PC-3 (cell line): ENCODE measurements around the gene CABP1. TPM values are rescaled to one million over a fixed set of nuclear protein-coding genes. Genes with fewer than 3 reads are reported as not detected.
"Not testable (repeated sequence)": the region's sequence is repeated elsewhere in the genome, so short reads cannot be mapped to it uniquely, and the experiment has no call there.

Source experiments
- ATAC-seq: fragments of 200-7000 bp; cut with Tn5 transposase; 2 replicates; pipeline ENCODE4 v1.9.1; 2020; ENCODE audit warnings: mild to moderate bottlenecking, moderate library complexity
- BruUV-seq: library from RNA; stranded (reverse); fragments of 400-500 nt; replicated peaks from 2 replicates; lab custom pipeline; 2021; lab: Mats Ljungman, UMichigan
- CTCF ChIA-PET: fragments of 300-600 bp; sonication (Branson Sonifier 250); formaldehyde crosslinking; loops from one replicate; lab custom pipeline; 2022; ENCODE audit warnings: antibody characterized with exemption; lab: Charles Lee
- POLR2A ChIA-PET: fragments of 300-600 bp; sonication (Branson Sonifier 250); formaldehyde crosslinking; loops from one replicate; lab custom pipeline; 2022; ENCODE audit warnings: antibody characterized with exemption; ENCODE audit not compliant: unreplicated experiment; lab: Charles Lee
- DNase-seq: peaks from one replicate; pipeline ENCODE4 v3.0.0-alpha.2; 2015
- H2AFZ ChIP-seq: fragments of 300-600 bp; sonication (generic); 2 replicates; pipeline ENCODE4 v1.6.0; 2016; ENCODE audit warnings: antibody characterized with exemption, low read length
- H3F3A ChIP-seq: fragments of 300-600 bp; sonication (generic); one replicate; pipeline ENCODE4 v1.6.0; 2017; ENCODE audit warnings: antibody characterized with exemption, low read length, control low read depth, mild to moderate bottlenecking; ENCODE audit not compliant: unreplicated experiment
- H3K27ac ChIP-seq: fragments of 300-600 bp; sonication (generic); 2 replicates; pipeline ENCODE4 v1.5.1; 2016; ENCODE audit warnings: mild to moderate bottlenecking, low read length
- H3K27me3 ChIP-seq: fragments of 300-600 bp; sonication (generic); 2 replicates; pipeline ENCODE4 v1.6.1; 2016; ENCODE audit warnings: low read length, mixed read lengths
- H3K36me3 ChIP-seq: fragments of 300-600 bp; sonication (generic); 2 replicates; pipeline ENCODE4 v1.6.1; 2016; ENCODE audit warnings: low read depth, mixed run types, low read length, mixed read lengths
- H3K4me1 ChIP-seq: fragments of 300-600 bp; sonication (generic); 2 replicates; pipeline ENCODE4 v1.5.1; 2016; ENCODE audit warnings: low read length; ENCODE audit not compliant: insufficient read depth
- H3K4me2 ChIP-seq: fragments of 300-600 bp; sonication (generic); 2 replicates; pipeline ENCODE4 v1.6.0; 2016; ENCODE audit warnings: low read length
- H3K4me3 ChIP-seq: fragments of 300-600 bp; sonication (generic); 2 replicates; pipeline ENCODE4 v1.5.1; 2016; ENCODE audit warnings: mild to moderate bottlenecking, low read length, mixed read lengths
- H3K79me2 ChIP-seq: fragments of 300-600 bp; sonication (generic); 2 replicates; pipeline ENCODE4 v1.6.1; 2017; ENCODE audit warnings: low read length, mixed read lengths
- H3K9ac ChIP-seq: fragments of 300-600 bp; sonication (generic); 2 replicates; pipeline ENCODE4 v1.6.0; 2016; ENCODE audit warnings: mild to moderate bottlenecking, low read length
- H3K9me2 ChIP-seq: fragments of 300-600 bp; sonication (generic); replicated peaks from 2 replicates; pipeline ENCODE4 v1.6.1; 2016; ENCODE audit warnings: mixed run types, low read length, mixed read lengths
- H3K9me3 ChIP-seq: fragments of 300-600 bp; sonication (generic); 2 replicates; pipeline ENCODE4 v1.6.1; 2016; ENCODE audit warnings: low read length, mixed read lengths
- H4K20me1 ChIP-seq: fragments of 300-600 bp; sonication (generic); 2 replicates; pipeline ENCODE4 v1.6.1; 2016; ENCODE audit warnings: low read length, mixed read lengths
- CTCF ChIP-seq: fragments of 300-600 bp; sonication (generic); conservative IDR thresholded peaks from 2 replicates; pipeline ENCODE4 v1.5.1; 2017; ENCODE audit warnings: antibody characterized with exemption, low read depth, mild to moderate bottlenecking, low read length
- EZH2 ChIP-seq: fragments of 300-600 bp; sonication (generic); IDR thresholded peaks from one replicate; pipeline ENCODE4 v1.6.1; 2017; ENCODE audit warnings: antibody characterized with exemption, mild to moderate bottlenecking, low read length; ENCODE audit not compliant: unreplicated experiment
- EZH2phosphoT487 ChIP-seq: fragments of 300-600 bp; sonication (generic); IDR thresholded peaks from 2 replicates; pipeline ENCODE4 v1.6.1; 2018; ENCODE audit warnings: mild to moderate bottlenecking, antibody characterized with exemption, low read length, borderline replicate concordance
- intact Hi-C: fragments of 100-400 bp; cut with micrococcal nuclease; formaldehyde crosslinking; loops from 2 replicates; pipeline ENCODE4 v1.9.0; 2023
- total RNA-seq: library from RNA; depleted of rRNA; stranded (reverse); fragments of >200 nt; gene quantifications from 2 replicates; pipeline ENCODE4 v1.2.3, GENCODE V29; 2014

CABP1 gene
- total RNA-seq, 1 experiment from 2014 or later: not detected

DNA sequence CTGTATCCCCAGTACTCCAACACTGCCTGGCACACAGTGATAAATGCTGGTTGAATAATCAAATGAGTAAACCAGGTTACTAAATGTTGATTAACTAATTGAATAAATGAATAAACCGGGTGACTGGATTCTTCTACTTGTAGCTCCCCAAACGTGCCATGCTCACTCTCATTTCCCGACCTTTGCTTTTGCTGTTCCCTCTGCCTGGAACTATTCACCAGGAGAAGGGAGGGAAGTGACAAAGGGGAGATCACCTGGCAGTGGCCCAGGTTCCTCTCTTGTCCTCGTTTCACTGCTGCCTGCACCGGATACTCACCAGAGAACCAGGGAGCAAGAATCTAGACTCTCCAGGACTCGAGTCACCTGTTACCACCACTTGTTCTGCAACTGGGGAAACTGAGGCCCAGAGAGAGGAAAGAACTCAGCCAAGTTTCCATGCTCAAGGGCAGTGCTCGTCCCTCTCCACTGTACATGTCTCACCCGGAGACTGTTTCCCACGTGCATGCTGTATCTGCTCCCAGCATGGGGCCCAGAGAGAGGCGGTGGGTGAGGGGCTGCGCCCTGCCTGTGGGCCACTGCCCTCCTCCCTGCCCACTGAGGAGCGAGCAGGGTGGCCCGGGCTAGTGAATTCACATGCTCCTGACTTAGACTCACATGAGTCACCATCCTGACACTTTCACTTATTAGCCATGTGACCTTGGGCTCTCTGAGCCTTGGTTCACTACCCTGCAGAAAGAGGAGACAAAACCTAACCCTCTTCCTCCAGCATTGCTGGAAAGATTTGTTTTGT is 41.6 kb upstream of the CABP1 start:
- peak; percentile 44 for DNase-seq
- H4K20me1 ChIP-seq: no peaks in the 10 kb centered on the region
- TF ChIP-seq EZH2phosphoT487: no peak
- no peak for TF ChIP-seq EZH2
- no peak for TF ChIP-seq CTCF
- no peak overlapping the region for H2AFZ ChIP-seq
- no peaks in the 10 kb centered on the region for H3K9me3 ChIP-seq
- no peak overlapping the region for H3K4me3 ChIP-seq
- H3K79me2 ChIP-seq: no peaks in the 10 kb centered on the region
- POLR2A ChIA-PET: interaction anchor here (0.6 kb wide), 1 partner anchor 80 kb away, joined by 3 read pairs; no protein-coding TSS in a partner anchor
- H3K27ac ChIP-seq: no peak overlapping the region
- no peak overlapping the region for H3K9ac ChIP-seq
- H3K36me3 ChIP-seq: no peaks in the 10 kb centered on the region
- BruUV-seq: no TSS peak
- intact Hi-C loops: no loop called here
- peaks cover 6% of the 10 kb centered on the region for H3K4me1 ChIP-seq
- H3K27me3 ChIP-seq: no peaks in the 10 kb centered on the region
- no peaks in the 10 kb centered on the region for H3K9me2 ChIP-seq
- CTCF ChIA-PET: interaction anchor here (0.5 kb wide), 1 partner anchor 265 kb away, joined by 4 read pairs; no protein-coding TSS in a partner anchor
- peak; percentile 81 for ATAC-seq
- H3K4me2 ChIP-seq: no peak overlapping the region
- no peaks in the 10 kb centered on the region for H3F3A ChIP-seq

GRCh38 chr12:120599672-120600552 is 40.5 kb upstream of the CABP1 start:
- Histone ChIP-seq H3K4me2 (no peak overlapping the region), H4K20me1 (no peaks in the 10 kb centered on the region), H3K79me2 (no peaks in the 10 kb centered on the region), H3K4me1 (peaks cover 6% of the 10 kb centered on the region), H3K36me3 (no peaks in the 10 kb centered on the region), H3K27ac (no peak overlapping the region), H3F3A (no peaks in the 10 kb centered on the region), H3K9me2 (no peaks in the 10 kb centered on the region), H2AFZ (0 out of 2 replicates have a peak overlapping the region, but pooled peaks have one; percentile 18), H3K4me3 (no peak overlapping the region), H3K9me3 (no peaks in the 10 kb centered on the region), H3K9ac (no peak overlapping the region), H3K27me3 (no peaks in the 10 kb centered on the region)
- intact Hi-C loops: no loop called here
- TF ChIP-seq EZH2 (no peak), CTCF (no peak), EZH2phosphoT487 (no peak)
- DNase-seq (no peak), ATAC-seq (no peak)
- CTCF ChIA-PET: interaction anchor here (0.5 kb wide), 1 partner anchor 264 kb away, joined by 4 read pairs; no protein-coding TSS in a partner anchor
- POLR2A ChIA-PET: interaction anchor here (0.6 kb wide), 1 partner anchor 98 kb away, joined by 3 read pairs; no protein-coding TSS in a partner anchor
- no TSS peak for BruUV-seq

DNA sequence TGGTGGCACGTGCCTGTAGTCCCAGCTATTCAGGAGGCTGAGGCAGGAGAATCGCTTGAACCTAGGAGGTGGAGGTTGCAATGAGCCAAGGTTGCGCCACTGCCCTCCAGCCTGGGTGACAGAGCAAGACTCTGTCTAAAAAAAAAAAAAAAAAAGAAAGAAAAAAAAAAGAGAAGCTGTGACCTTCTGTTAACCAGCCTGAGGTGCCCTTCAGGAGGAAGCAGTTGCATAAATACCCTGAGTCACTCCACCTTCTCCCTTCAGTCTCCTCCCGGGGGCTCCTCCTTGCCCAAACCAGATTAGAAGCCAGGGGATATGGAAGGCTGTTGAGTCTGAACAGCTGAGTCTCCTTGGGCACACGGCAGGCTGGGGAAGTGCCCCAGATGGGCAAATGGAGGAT is 38.0 kb upstream of the CABP1 start:
- H3K4me1 ChIP-seq, H3K27me3 ChIP-seq, H3K9me3 ChIP-seq, DNase-seq, CTCF ChIA-PET, BruUV-seq, H2AFZ ChIP-seq, H3K79me2 ChIP-seq, H3K4me3 ChIP-seq, ATAC-seq, H3F3A ChIP-seq, intact Hi-C loops, H3K9ac ChIP-seq, H3K27ac ChIP-seq, H3K4me2 ChIP-seq, H4K20me1 ChIP-seq, H3K9me2 ChIP-seq, H3K36me3 ChIP-seq, POLR2A ChIA-PET: not testable (repeated sequence)
